Measurements from ENCODE around the gene SLC2A9.

Gene SLC2A9

GRCh38 chr4:10006601-10007435 lies 14.5 kb downstream of the SLC2A9 start (continued):
- TF ChIP-seq CSRNP3 (CRISPR knock-in tag; IDR thresholded peaks at IDR 0.05), result no peak
- TF ChIP-seq CSDC2 (CRISPR knock-in tag; IDR thresholded peaks at IDR 0.05), result no peak
- no peak for TF ChIP-seq TSHZ2 (CRISPR knock-in tag; IDR thresholded peaks at IDR 0.05)
- no peak for TF ChIP-seq ISL1 (CRISPR knock-in tag; IDR thresholded peaks at IDR 0.05)
- no peak for TF ChIP-seq SNAI2 (CRISPR knock-in tag; IDR thresholded peaks at IDR 0.05)
- no peak for TF ChIP-seq PPARA (CRISPR knock-in tag; IDR thresholded peaks at IDR 0.05; ENCODE audit: borderline replicate concordance)
- TF ChIP-seq TCF4 (CRISPR knock-in tag; IDR thresholded peaks at IDR 0.05; ENCODE audit: borderline replicate concordance), result no peak

GRCh38 chr4:10006231-10006600 lies 15.1 kb downstream of the SLC2A9 start:
- TF ChIP-seq CREB5 (CRISPR knock-in tag; IDR thresholded peaks at IDR 0.05; ENCODE audit: low read depth) (no peak), CSRNP3 (CRISPR knock-in tag; IDR thresholded peaks at IDR 0.05) (no peak), RARB (CRISPR knock-in tag; IDR thresholded peaks at IDR 0.05) (no peak), ZNF8 (CRISPR knock-in tag; IDR thresholded peaks at IDR 0.05) (no peak), ZNF70 (CRISPR knock-in tag; IDR thresholded peaks at IDR 0.05) (no peak), SNAI2 (CRISPR knock-in tag; IDR thresholded peaks at IDR 0.05) (no peak), PPARA (CRISPR knock-in tag; IDR thresholded peaks at IDR 0.05; ENCODE audit: borderline replicate concordance) (no peak), GLIS3 (CRISPR knock-in tag; IDR thresholded peaks at IDR 0.05) (no peak), ARNTL (CRISPR knock-in tag; IDR thresholded peaks at IDR 0.05; ENCODE audit: borderline replicate concordance, low read depth) (no peak), TOX (CRISPR knock-in tag; IDR thresholded peaks at IDR 0.05; ENCODE audit: borderline replicate concordance) (no peak), ESRRG (CRISPR knock-in tag; IDR thresholded peaks at IDR 0.05) (no peak), ZC3H10 (CRISPR knock-in tag; IDR thresholded peaks at IDR 0.05) (no peak), POU6F1 (CRISPR knock-in tag; IDR thresholded peaks at IDR 0.05; ENCODE audit: borderline replicate concordance, low read depth) (no peak), OSR1 (CRISPR knock-in tag; IDR thresholded peaks at IDR 0.05) (no peak), ZFP3 (CRISPR knock-in tag; IDR thresholded peaks at IDR 0.05) (no peak), ISL1 (CRISPR knock-in tag; IDR thresholded peaks at IDR 0.05) (no peak), BACH2 (CRISPR knock-in tag; IDR thresholded peaks at IDR 0.05; ENCODE audit: borderline replicate concordance) (no peak)
- no peak for ATAC-seq

- TF ChIP-seq PATZ1 (CRISPR knock-in tag; IDR thresholded peaks at IDR 0.05; ENCODE audit: borderline replicate concordance), result no peak
- no peak for TF ChIP-seq OSR1 (CRISPR knock-in tag; IDR thresholded peaks at IDR 0.05)
- ATAC-seq, result no peak
These were observed 15.7 kb downstream of the SLC2A9 start for GRCh38 chr4:10005632-10006031.
